ENCODE measurements around the gene FBXW8. TPM values are rescaled to one million over a fixed set of nuclear protein-coding genes. Genes with fewer than 3 reads are reported as not detected.

The FBXW8 gene
- total RNA-seq, 1 experiment from 2014 or later: 15.3 TPM

DNA sequence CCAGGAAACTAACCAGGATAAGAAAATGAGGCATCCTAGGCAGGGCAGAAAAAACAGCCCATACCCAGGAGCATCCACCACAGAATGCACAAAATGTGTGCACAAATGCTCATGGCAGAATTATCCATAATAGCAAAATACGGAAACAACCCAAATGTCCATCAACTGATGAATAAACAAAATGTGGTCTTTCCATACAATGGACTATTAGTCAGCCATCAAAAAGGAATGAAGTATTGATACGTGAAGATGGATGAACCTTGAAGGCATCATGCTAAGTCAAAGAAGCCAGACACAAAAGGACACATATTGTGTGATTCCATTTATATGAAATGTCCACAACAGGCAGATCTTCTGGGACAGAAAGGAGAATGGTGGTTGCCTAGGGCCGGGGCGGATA is 48.6 kb upstream of the FBXW8 start:
- no peak overlapping the region for H3K4ac ChIP-seq (ENCODE audit: low read depth, low read length)
- no peaks in the 10 kb centered on the region for H3K9me3 ChIP-seq (ENCODE audit: control insufficient read depth, low read depth, low read length)
- H3K4me2 ChIP-seq (ENCODE audit: insufficient read depth, insufficient read length, low read length): no peak overlapping the region
- Mint-ChIP-seq H3K27ac (no peak overlapping the region), H3K4me1 (peaks cover 9 to 22% of the 10 kb centered on the region in 2 experiments), H3K4me3 (no peak overlapping the region), H3K27me3 (ENCODE audit: low read depth) (peaks cover 2% of the 10 kb centered on the region), H3K36me3 (ENCODE audit: insufficient read depth in 1 of 3, low read depth in 3 of 3) (no peaks in the 10 kb centered on the region; a peak in 1 of 7 replicates), H3K9me3 (no peaks in the 10 kb centered on the region)
- no peak overlapping the region for H4K5ac ChIP-seq (ENCODE audit: insufficient read length, low read depth, low read length)
- H3K18ac ChIP-seq (ENCODE audit: insufficient read length, low read depth, low read length): no peak overlapping the region
- no peaks in the 10 kb centered on the region for H4K20me1 ChIP-seq (ENCODE audit: control insufficient read depth, insufficient read depth, insufficient read length)
- H3K27ac ChIP-seq (ENCODE audit: insufficient read length, low read depth, low read length): no peak overlapping the region
- H2AK5ac ChIP-seq (ENCODE audit: insufficient read length, low read length): no peak overlapping the region
- H3K14ac ChIP-seq (ENCODE audit: insufficient read depth, low read length): no peak overlapping the region
- no peak overlapping the region for H2AFZ ChIP-seq (ENCODE audit: low read length)
- H2BK5ac ChIP-seq (ENCODE audit: insufficient read length, low read length): no peak overlapping the region
- H3K4me1 ChIP-seq (ENCODE audit: insufficient read depth, low read length): no peaks in the 10 kb centered on the region
- H4K8ac ChIP-seq (replicated peaks; ENCODE audit: insufficient read length, low read depth, low read length): no peak overlapping the region
- H3T11ph ChIP-seq (ENCODE audit: low read length): no peak overlapping the region
- no peak overlapping the region for H4K91ac ChIP-seq (ENCODE audit: insufficient read length, low read depth, low read length)
- H3K56ac ChIP-seq (ENCODE audit: insufficient read length, low read depth, low read length): no peak overlapping the region
- no peak overlapping the region for H2BK15ac ChIP-seq (ENCODE audit: low read depth, low read length)
- no peak overlapping the region for H2BK120ac ChIP-seq (ENCODE audit: low read depth, low read length, poor library complexity, severe bottlenecking)
- H3K23ac ChIP-seq (ENCODE audit: insufficient read length, low read depth, low read length): no peak overlapping the region
- no peak overlapping the region for H2BK12ac ChIP-seq (ENCODE audit: insufficient read length, low read depth, low read length)
- H2BK20ac ChIP-seq (ENCODE audit: low read depth, low read length, poor library complexity, severe bottlenecking): no peak overlapping the region
- no peak overlapping the region for H3K9ac ChIP-seq (ENCODE audit: extremely low read depth, insufficient read length, low read length)
- no peaks in the 10 kb centered on the region for H3K79me1 ChIP-seq (ENCODE audit: insufficient read depth, low read depth, low read length, poor library complexity, severe bottlenecking)
- no peaks in the 10 kb centered on the region for H3K23me2 ChIP-seq (ENCODE audit: insufficient read length, low read depth, low read length, poor library complexity, severe bottlenecking)
- DNase-seq: no peak
- TF ChIP-seq, protein P1, sequence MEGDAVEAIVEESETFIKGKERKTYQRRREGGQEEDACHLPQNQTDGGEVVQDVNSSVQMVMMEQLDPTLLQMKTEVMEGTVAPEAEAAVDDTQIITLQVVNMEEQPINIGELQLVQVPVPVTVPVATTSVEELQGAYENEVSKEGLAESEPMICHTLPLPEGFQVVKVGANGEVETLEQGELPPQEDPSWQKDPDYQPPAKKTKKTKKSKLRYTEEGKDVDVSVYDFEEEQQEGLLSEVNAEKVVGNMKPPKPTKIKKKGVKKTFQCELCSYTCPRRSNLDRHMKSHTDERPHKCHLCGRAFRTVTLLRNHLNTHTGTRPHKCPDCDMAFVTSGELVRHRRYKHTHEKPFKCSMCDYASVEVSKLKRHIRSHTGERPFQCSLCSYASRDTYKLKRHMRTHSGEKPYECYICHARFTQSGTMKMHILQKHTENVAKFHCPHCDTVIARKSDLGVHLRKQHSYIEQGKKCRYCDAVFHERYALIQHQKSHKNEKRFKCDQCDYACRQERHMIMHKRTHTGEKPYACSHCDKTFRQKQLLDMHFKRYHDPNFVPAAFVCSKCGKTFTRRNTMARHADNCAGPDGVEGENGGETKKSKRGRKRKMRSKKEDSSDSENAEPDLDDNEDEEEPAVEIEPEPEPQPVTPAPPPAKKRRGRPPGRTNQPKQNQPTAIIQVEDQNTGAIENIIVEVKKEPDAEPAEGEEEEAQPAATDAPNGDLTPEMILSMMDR (conservative IDR thresholded peaks at IDR 0.05): no peak
- no CpG with 5 or more reads among the region's 4 CpGs for WGBS (ENCODE audit: extremely low coverage, insufficient read length, low lambda C conversion rate)
- no peaks in the 10 kb centered on the region for H3K27me3 ChIP-seq (ENCODE audit: insufficient read depth, low read length)
- H3K79me2 ChIP-seq (ENCODE audit: insufficient read depth, low read length): no peaks in the 10 kb centered on the region
